ENCODE measurements around the gene CARS1. TPM values are rescaled to one million over a fixed set of nuclear protein-coding genes. Genes with fewer than 3 reads are reported as not detected.

The CARS1 gene
- total RNA-seq, 1 donor from 2014 or later = 47.6 TPM

- DNase-seq (ENCODE audit: low spot score) = no peak
- no peak for TF ChIP-seq CTCF (IDR thresholded peaks at IDR 0.05; ENCODE audit: unreplicated experiment)
- no peak overlapping the region for H3K4me3 Mint-ChIP-seq (ENCODE audit: unreplicated experiment)
- H3K4me1 Mint-ChIP-seq (ENCODE audit: unreplicated experiment) = peaks cover 7% of the 10 kb centered on the region
- H3K9me3 Mint-ChIP-seq (ENCODE audit: unreplicated experiment) = no peaks in the 10 kb centered on the region
- peaks cover 21% of the 10 kb centered on the region for H3K36me3 Mint-ChIP-seq (ENCODE audit: low read depth, unreplicated experiment)
- H3K27me3 Mint-ChIP-seq (ENCODE audit: unreplicated experiment) = peaks cover 11% of the 10 kb centered on the region
- H3K27ac Mint-ChIP-seq (ENCODE audit: unreplicated experiment) = no peak overlapping the region
Measured at GRCh38 chr11:3103076-3103475, 45.9 kb upstream of the CARS1 start.

- no peak overlapping the region for H3K27ac Mint-ChIP-seq (ENCODE audit: unreplicated experiment)
- peaks cover 24% of the 10 kb centered on the region for H3K36me3 Mint-ChIP-seq (ENCODE audit: low read depth, unreplicated experiment)
- no peak for DNase-seq (ENCODE audit: low spot score)
- TF ChIP-seq CTCF (IDR thresholded peaks at IDR 0.05; ENCODE audit: unreplicated experiment) = no peak
- peaks cover 7% of the 10 kb centered on the region for H3K4me1 Mint-ChIP-seq (ENCODE audit: unreplicated experiment)
- no peaks in the 10 kb centered on the region for H3K9me3 Mint-ChIP-seq (ENCODE audit: unreplicated experiment)
- H3K27me3 Mint-ChIP-seq (ENCODE audit: unreplicated experiment) = peaks cover 11% of the 10 kb centered on the region
- no peak overlapping the region for H3K4me3 Mint-ChIP-seq (ENCODE audit: unreplicated experiment)
Measured at GRCh38 chr11:3102641-3102921, 45.4 kb upstream of the CARS1 start.

GRCh38 chr11:3101921-3102640 is 44.9 kb upstream of the CARS1 start:
- TF ChIP-seq CTCF (IDR thresholded peaks at IDR 0.05; ENCODE audit: unreplicated experiment) = no peak
- no peaks in the 10 kb centered on the region for H3K9me3 Mint-ChIP-seq (ENCODE audit: unreplicated experiment)
- no peak overlapping the region for H3K27ac Mint-ChIP-seq (ENCODE audit: unreplicated experiment)
- H3K4me1 Mint-ChIP-seq (ENCODE audit: unreplicated experiment) = peaks cover 7% of the 10 kb centered on the region
- H3K36me3 Mint-ChIP-seq (ENCODE audit: low read depth, unreplicated experiment) = peaks cover 24% of the 10 kb centered on the region
- no peak overlapping the region for H3K4me3 Mint-ChIP-seq (ENCODE audit: unreplicated experiment)
- no peak for DNase-seq (ENCODE audit: low spot score)
- H3K27me3 Mint-ChIP-seq (ENCODE audit: unreplicated experiment) = peaks cover 11% of the 10 kb centered on the region

GRCh38 chr11:3099178-3099577 is 42.0 kb upstream of the CARS1 start:
- peaks cover 4% of the 10 kb centered on the region for H3K27me3 Mint-ChIP-seq (ENCODE audit: unreplicated experiment)
- peak overlapping the region; percentile 54 for H3K4me3 Mint-ChIP-seq (ENCODE audit: unreplicated experiment)
- H3K4me1 Mint-ChIP-seq (ENCODE audit: unreplicated experiment) = peaks cover 16% of the 10 kb centered on the region
- no peaks in the 10 kb centered on the region for H3K9me3 Mint-ChIP-seq (ENCODE audit: unreplicated experiment)
- H3K27ac Mint-ChIP-seq (ENCODE audit: unreplicated experiment) = no peak overlapping the region
- DNase-seq (ENCODE audit: low spot score) = no peak
- peaks cover 30% of the 10 kb centered on the region for H3K36me3 Mint-ChIP-seq (ENCODE audit: low read depth, unreplicated experiment)
- TF ChIP-seq CTCF (IDR thresholded peaks at IDR 0.05; ENCODE audit: unreplicated experiment) = no peak

GRCh38 chr11:3096909-3097530 is 39.8 kb upstream of the CARS1 start:
- peaks cover 30% of the 10 kb centered on the region for H3K36me3 Mint-ChIP-seq (ENCODE audit: low read depth, unreplicated experiment)
- H3K9me3 Mint-ChIP-seq (ENCODE audit: unreplicated experiment) = no peaks in the 10 kb centered on the region
- H3K27ac Mint-ChIP-seq (ENCODE audit: unreplicated experiment) = peak overlapping the region; percentile 45
- peaks cover 4% of the 10 kb centered on the region for H3K27me3 Mint-ChIP-seq (ENCODE audit: unreplicated experiment)
- DNase-seq (ENCODE audit: low spot score) = no peak
- H3K4me1 Mint-ChIP-seq (ENCODE audit: unreplicated experiment) = peaks cover 18% of the 10 kb centered on the region
- no peak overlapping the region for H3K4me3 Mint-ChIP-seq (ENCODE audit: unreplicated experiment)
- TF ChIP-seq CTCF (IDR thresholded peaks at IDR 0.05; ENCODE audit: unreplicated experiment) = no peak
